A673 (cell line): ENCODE results near the gene ANKS3.

Source experiments
- EZH2 ChIP-seq: fragments of 200-600 bp; sonication (generic); IDR thresholded peaks from 2 replicates; pipeline ENCODE4 v1.6.1; 2017; ENCODE audit warnings: borderline replicate concordance, low read depth, mild to moderate bottlenecking, mixed read lengths, antibody characterized with exemption, low read length; ENCODE audit not compliant: poor library complexity, severe bottlenecking
- TF ChIP-seq, protein P1 (sequence below): fragments of 300-800, 200-600 bp; sonication (generic); conservative IDR thresholded peaks from 2 replicates; pipeline ENCODE4 v1.5.1; 2017; ENCODE audit warnings: low read depth, mild to moderate bottlenecking, antibody characterized with exemption, low read length, moderate library complexity, mixed read lengths

GRCh38 chr16:4733211-4733742, 794 bp downstream of the ANKS3 start:
- TF ChIP-seq, protein P1, sequence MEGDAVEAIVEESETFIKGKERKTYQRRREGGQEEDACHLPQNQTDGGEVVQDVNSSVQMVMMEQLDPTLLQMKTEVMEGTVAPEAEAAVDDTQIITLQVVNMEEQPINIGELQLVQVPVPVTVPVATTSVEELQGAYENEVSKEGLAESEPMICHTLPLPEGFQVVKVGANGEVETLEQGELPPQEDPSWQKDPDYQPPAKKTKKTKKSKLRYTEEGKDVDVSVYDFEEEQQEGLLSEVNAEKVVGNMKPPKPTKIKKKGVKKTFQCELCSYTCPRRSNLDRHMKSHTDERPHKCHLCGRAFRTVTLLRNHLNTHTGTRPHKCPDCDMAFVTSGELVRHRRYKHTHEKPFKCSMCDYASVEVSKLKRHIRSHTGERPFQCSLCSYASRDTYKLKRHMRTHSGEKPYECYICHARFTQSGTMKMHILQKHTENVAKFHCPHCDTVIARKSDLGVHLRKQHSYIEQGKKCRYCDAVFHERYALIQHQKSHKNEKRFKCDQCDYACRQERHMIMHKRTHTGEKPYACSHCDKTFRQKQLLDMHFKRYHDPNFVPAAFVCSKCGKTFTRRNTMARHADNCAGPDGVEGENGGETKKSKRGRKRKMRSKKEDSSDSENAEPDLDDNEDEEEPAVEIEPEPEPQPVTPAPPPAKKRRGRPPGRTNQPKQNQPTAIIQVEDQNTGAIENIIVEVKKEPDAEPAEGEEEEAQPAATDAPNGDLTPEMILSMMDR = no peak
- TF ChIP-seq EZH2 = no peak
